ENCODE results near the gene MACO1.
"Not testable (repeated sequence)": the region's sequence is repeated elsewhere in the genome, so short reads cannot be mapped to it uniquely, and the experiment has no call there.

The MACO1 gene

DNA sequence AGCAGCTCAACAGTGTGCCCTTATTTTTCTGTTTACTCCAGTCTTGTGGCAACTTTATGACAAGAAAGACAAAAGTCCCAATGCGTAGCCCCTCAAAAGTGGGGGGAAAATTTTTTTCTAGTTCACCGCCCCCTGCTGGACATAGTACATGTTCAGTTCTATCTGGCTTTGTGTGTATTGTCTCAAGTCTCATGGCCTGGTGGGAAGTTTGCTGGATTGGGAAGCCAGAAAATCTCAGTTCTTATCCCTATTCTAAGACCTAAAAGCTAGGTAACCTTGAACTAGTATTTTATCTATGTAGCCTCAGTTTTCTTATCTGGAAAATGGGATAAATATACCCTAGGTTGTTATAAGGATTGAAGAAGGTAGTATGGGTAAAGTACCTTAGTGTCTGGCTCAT lies 56.9 kb downstream of the MACO1 start:
- DNase-seq (ENCODE audit: low read depth): peak; percentile 29

DNA sequence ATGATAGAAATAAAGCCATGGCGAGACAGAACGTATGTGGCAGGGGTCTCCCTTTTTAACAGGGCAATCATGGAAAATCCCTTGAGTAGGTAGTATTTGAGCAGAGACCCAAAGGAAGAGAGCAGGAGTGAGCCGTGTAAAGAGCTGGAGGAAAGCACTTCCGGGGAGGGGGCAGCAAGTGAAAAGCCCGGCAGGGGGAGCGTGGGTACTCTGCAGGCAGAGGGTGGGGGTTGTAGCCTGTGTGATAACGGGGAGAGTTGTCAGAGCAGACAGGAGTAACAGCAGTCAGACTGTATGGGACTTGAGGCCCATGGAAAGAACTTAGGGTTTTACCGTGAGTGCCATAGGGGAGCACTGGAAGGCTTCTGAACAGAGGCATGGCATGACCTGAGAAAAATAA lies 61.6 kb downstream of the MACO1 start:
- no peak for DNase-seq (ENCODE audit: low read depth)

DNA sequence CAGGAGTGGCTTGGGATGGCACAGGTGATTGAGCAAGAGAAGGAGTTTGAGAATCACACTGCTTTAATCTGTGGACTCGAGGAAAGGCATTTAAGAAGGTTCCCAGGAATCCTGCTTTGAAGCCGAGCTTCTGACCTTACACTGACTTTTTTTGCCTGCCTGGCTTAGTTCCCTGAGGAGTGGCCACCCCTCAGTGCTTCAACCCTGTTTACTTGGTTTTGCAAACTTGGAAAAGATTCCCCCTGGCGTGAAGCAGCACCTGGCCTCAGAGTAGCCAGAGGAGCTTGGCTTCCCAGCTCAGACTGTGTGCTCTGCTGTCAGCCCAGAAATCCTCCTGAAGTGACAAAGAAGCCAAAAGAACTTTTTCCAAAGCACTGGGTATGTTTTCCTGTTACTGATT lies 64.3 kb downstream of the MACO1 start:
- DNase-seq (ENCODE audit: low read depth): no peak

DNA sequence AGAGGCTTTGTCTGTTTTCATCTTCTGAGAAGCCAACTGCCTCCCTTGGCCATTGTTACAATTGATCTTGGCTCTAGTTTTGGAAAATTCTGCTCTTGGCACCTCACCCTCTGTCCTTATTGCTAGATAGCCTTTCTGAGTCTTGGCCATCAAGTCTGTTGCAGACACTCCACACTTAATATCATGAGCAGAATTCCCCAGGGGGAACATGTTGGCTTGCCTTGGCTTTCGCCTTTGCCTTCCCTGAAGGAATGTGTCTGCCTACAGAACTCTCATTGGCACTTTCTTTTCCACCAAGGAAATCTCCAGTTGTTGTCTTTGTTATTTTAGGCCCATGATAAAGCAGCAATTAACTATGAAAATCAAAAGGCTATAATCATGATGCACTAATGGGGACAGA lies 70.0 kb downstream of the MACO1 start:
- no peak for DNase-seq (ENCODE audit: low read depth)

DNA sequence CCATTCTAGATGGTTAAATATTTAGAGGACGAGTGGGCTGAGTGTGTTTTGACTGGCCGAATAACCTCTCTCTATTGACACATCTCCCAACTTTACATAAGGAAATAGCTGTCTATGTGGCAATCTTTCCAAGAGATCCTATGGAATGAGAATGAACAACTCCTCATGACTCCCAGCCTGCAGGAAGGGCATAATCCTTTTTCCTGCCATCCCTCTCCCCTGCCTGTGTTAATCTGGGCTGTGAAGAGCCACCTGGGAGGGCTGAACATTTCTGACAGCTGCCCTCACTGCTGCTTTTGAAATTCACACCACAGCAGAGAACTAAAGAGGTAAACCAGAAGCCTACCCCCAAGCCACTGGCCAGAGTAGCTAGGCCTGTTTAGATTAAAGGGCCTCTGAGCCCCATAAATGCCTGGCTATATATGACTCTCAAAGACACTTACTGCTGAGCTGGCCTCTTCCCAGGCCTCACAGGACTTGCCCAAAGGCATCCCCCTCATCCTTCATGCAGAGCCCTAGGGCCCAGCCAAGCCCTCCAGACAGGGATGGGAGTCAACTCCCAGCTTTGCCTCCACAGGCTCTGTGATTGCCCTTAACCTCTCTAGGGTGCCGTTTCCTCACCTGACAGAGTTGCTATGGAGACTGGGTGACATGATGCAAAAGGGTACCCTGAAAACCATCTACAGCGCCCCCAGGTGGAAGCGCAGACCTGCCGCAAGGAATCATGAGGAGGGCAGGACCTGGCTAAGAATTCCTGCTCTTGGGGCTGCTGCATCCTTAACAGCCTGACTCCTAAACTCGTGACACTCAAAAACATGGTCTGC lies 70.8 kb downstream of the MACO1 start:
- DNase-seq (ENCODE audit: low read depth): no peak

DNA sequence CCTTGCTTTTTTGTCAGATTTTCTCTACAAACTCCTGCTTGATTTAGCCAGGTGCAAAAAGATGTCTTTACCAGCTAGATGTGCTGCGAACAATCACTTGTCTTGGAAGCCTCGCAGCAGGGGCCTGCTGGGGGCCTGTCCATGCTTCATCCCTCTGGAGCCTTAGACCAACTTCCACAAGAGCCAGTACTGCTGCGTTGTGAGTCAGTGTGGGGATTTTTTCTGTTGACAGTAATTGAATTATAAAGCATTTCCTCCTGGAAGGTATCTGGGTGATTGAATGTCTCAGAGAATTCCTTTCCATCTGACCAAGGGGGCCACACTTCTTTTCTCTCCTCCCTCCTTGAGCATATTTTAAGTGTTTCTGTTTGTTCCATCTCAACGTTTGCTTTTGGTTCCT lies 72.3 kb downstream of the MACO1 start:
- no peak for DNase-seq (ENCODE audit: low read depth)

DNA sequence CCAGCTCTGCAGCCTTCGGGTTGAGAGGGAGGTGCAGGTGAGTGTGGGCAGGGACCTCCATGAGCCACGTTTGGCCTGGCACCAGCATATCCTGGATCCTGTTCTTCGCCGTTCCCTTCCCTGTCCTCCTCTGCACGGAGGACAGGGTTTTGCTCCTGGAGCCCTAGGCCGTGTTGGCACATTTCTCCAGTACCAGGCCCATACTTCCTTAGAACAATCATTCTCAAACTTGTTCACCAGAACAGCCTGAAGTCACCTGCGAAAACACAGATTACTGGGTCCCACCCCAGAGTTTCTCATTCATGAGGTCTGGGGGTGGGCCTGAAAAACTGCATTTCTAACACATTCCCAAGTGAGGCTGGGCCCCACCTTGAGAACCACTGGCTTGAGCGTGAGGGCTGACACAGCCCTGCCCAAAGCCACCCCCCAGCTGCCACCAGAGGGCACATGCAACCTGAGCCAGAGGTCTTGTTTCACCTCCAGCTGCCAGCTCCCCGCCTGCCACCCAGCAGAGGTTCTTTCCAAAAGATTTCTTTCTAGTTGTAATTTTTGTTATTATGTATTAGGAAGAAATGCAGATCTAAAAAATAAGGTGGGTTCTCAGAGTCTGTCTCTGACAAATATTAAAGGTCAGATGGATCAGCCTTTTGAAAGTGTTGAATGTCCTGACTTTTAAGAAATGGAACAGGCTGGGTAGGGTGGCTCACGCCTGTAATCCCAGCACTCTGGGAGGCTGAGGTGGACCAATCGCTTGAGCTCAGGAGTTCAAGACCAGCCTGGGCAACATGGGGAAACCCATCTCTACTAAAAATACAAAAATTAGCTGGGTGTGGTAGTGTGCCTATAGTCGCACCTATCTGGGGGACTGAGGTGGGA lies 73.1 kb downstream of the MACO1 start:
- peak; percentile 60 for DNase-seq (ENCODE audit: low read depth)

DNA sequence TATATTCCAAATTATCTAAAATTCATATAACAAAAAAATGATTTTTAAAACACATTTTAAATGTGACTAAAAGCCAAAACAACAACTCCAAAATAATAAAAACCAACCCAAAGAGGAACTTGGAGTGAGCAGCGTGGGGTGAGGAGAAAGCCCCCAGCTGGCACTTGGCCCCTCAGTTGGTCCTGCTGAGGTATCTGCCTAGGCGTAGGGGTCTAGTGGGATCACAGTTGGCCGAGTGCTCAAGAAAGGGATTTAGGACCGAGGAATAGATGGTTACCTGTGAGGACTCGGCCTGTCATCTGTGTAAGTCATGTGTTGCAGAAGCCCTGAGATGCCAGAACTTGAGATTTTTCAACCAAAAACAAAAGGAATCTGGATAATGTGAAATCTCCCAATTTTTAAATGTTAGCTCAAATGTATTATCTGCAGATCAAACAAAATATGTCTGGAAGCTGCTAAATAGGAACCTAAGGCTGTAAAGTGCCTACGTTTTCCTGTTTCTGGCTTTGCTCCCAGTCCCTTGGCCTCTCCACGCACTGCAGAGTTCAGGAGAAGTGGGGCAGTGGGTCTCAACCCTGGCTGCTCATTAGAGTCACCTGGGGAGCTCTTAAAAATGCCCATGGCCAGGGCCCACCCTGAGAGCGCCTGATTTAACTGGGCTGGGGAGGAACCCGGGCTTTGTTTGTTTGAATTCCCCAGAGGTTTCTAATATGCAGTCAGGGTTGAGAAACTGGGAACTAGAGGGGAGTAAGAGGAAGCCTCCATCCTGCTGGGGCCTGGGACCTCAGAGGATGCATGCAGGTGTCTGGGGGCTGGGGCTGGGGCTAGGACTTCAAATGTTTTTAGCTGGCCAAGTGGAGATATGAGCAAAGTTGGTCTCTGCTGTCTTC lies 74.3 kb downstream of the MACO1 start:
- no peak for DNase-seq (ENCODE audit: low read depth)

DNA sequence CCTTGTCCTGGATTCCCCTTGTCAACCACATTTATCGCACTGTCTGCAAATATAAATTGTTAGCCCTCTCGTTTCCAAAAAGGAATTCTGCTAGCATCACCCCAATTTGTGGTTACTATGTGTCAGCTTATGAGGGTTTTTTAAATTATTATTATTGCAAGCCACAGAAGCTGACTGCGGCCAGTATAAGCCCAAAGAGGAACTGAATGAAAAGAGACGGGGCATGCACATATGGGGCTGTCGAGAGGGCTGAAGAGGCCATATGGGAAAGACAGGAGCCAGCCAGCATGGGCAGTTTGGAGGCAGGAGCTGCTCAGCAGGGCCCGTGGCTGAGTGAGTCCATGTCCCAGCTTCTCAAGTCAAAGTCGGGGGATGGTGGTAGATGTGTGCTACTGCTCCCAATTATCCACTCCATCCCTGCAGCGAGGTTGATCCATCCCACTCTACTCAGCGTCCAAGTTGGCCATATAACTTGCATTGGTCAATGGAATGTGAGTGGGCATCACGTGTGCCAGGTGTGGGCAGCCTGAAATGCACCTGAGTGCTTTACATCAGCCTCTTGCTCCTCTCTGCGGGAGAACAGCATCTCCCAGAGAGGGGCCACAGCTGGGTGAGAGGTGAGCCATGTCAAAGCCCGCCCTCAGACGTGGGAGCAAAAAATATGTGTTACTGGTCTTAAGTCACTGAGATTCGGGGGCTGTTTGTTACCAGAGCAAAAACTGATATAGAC lies 75.1 kb downstream of the MACO1 start:
- no peak for DNase-seq (ENCODE audit: low read depth)

DNA sequence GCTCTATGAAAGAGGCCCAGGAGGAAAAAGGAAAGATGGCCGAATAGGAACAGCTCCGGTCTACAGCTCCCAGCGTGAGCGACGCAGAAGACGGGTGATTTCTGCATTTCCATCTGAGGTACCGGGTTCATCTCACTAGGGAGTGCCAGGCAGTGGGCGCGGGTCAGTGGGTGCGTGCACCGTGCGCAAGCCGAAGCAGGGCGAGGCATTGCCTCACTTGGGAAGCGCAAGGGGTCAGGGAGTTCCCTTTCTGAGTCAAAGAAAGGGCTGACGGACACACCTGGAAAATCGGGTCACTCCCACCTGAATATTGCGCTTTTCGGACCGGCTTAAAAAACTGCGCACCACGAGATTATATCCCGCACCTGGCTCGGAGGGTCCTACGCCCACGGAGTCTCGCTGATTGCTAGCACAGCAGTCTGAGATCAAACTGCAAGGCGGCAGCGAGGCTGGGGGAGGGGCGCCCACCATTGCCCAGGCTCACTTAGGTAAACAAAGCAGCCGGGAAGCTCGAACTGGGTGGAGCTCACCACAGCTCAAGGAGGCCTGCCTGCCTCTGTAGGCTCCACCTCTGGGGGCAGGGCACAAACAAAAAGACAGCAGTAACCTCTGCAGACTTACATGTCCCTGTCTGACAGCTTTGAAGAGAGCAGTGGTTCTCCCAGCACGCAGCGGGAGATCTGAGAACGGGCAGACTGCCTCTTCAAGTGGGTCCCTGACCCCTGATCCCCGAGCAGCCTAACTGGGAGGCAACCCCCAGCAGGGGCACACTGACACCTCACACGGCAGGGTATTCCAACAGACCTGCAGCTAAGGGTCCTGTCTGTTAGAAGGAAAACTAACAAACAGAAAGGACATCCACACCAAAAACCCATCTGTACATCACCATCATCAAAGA lies 76.1 kb downstream of the MACO1 start:
- DNase-seq (ENCODE audit: low read depth): not testable (repeated sequence)

DNA sequence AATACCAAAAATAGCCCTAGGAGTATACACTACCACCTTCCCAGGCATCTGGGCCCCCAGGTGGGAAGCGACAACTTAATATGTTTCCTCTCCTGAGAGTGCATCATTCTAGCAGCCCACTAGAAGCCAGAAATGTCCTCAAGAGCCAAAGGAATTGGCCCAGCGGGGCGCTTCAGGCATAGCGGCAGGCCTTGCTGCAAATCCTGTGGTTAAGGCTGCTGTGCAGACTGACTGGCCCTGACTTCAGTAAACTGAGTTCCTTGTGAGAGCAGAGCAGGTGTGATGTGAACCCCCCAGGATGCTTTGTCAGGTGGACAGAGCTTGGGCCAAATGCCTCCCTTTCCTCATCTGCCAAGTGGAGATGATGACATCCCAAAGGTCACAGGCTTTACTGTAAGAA lies 83.0 kb downstream of the MACO1 start:
- DNase-seq (ENCODE audit: low read depth): no peak

DNA sequence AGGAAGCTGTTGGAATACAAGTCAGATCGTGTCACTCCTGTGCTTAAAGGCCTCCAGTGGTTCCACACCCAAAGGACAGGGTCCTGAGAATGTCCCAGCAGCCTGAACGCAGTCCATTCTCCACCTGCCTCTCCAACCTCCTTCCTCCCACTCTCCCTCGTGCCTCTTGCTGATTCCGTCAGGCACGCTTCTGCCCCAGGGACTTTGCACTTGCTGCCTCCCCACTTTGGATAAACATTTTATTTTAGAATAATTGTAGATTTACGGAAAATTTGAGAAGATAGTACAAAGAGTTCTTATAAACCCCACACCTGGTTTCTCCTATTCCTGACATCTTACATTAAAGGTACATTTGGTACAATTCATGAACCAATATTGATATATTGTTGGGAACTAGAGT lies 84.3 kb downstream of the MACO1 start:
- DNase-seq (ENCODE audit: low read depth): no peak

DNA sequence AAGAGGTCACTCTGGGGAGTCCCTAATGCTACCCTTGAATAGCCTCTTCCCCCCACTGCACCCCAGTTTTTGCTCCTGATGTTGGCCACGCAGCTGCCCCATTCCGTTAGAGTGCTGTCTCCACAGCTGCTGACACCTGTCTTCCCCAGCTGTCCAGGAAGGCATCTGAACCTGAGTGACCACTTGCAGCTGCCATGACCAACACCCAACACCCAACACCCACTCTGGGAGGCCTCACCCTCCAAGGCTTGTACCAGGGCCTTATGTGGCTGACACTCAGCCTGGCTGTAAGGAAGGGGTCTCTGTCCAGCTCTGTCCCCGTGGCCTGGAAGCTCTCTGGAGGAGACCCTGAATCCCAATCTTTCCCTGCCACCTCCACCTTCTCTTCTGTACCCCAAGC lies 86.0 kb downstream of the MACO1 start:
- no peak for DNase-seq (ENCODE audit: low read depth)

DNA sequence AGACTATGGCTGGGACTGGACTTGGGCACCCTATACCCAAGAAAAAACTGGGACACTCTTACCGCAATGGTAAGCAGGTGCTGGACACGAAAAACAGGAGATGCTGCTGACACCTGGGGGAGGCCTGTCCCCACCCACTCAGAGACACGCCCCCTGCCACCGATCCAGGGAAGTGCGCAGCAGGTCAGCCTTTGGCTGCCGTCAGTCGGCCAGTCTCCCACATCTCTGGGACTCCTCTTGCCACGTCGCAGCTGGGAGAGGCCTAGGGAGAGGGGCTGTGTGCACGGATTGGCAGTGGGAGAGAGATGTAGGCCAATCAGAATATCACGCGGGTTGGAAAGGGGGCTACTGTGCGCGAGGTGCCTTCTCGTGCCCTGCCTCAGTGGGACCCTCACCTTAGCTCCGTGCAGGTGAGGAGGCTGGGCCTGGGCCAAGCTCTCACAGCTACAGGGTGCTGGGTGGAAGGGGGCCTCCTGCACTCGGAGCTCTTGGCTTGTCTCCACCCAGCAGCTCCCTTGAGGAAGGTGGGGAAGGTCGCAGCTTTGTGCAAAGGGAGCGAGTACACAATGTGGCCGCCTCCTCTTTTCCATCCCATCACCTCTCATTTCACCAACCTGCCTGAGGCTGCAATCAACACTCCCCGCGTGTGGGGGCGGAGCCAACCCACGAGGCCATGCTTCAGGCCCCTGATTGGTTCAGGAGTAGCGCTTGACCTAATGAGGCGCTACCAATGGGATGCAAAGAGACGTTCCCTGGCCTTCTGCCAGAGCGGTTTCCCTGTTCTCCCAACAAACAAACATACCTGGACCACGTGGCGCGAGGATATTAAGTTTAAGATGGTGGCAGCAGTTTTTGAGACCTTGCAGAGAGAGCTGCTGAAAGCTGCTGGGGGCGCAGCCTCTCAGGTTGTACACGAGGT lies 87.0 kb downstream of the MACO1 start:
- no peak for DNase-seq (ENCODE audit: low read depth)

DNA sequence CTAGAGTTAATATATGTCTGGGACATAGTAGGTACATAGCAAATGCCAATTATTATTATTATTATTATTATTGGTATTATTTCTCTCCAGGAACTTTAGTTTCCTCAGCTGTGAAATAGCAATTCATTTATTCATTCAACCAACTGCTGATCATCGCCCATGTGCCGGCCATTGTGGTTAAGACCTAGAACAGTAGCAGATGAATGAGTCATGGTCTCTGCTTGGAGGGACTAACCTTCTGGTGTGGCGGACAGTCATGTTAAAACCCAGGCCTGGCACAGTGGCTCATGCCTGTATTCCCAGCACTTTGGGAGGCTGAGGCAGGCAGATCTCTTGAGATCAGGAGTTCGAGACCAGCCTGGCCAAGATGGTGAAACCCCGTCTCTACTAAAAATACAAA lies 88.9 kb downstream of the MACO1 start:
- DNase-seq (ENCODE audit: low read depth): no peak

DNA sequence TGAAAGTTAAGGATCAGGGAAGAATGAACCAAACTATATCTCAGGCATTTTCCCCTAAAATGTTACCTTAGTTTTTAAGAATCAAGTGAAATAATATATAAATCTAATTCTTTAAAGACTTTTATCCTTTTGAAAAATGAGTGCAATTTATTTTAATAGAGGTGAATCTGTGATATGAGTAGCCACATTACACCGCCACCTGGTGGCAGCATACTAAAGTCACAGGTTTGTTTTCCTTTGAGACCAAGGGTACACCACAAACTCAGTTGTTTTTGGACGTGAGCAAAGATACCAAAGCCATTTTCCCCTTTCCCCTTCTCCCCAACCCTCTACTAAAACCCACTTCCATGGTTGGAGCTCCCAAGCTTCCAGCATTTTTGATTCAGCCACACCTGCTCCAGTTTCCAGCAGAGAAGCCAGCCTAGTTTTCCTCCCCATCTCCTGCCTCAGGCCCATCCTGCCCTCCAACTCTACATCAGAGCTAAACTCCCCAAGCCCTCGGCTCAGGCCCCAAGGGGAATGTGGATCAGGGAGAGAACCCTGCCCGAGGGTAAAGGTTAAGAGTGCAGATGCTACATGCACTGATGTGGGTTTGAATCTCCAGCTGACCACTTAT lies 89.9 kb downstream of the MACO1 start:
- DNase-seq (ENCODE audit: low read depth): peak; percentile 57

DNA sequence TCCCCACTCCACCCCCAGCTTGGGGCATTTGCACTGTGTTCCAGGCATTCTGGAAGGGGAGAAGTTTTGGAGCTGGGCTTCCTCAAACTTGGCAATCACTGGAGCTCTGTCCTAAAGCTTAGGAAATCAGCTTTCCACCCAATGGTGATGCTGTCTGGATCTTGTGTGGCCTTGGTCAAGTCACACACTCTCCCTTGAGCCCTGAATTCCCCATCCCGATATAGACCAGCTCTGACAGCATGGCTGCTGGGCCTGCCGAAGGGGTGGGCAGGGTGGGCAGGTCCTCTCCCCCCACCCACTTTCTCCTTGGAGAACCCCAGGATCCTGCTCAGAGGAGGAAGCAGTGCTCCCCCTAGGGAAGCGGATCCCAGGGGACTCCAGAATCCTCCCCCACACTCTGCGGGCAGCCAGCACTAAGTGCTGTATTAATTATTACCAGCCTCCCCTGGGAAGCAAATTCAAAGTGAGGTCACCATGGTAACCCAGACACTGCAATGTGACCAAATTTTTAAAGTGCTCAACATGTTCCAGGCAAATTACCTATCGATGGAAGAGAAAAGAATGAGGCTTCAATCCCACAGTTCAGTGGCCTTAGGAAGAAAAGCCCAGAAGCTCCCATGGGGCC lies 91.4 kb downstream of the MACO1 start:
- DNase-seq (ENCODE audit: low read depth): no peak

DNA sequence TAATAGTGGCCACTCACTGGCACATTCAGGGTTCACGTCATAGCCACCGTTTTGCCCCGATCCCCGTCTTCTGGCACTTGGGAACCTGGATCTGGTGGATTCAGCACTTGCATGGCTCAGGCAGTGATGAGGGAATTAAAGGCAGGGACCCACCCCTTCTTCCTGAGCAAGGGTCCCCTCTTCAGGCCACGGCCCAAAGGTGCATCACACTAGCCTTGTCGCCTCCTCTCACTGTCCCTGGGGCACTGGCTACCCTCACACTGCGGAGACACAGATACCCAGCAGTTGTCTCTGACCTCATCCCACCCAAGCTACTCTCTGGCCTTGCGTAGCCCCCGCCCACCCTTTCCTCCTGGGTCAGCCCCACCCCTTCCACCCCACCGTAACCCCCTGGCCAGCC lies 92.8 kb downstream of the MACO1 start:
- DNase-seq (ENCODE audit: low read depth): no peak
